Measurements from ENCODE around the gene YOD1.

GRCh38 chr1:207024202-207025145 lies 26.5 kb downstream of the YOD1 start:
- TF ChIP-seq, protein P1, sequence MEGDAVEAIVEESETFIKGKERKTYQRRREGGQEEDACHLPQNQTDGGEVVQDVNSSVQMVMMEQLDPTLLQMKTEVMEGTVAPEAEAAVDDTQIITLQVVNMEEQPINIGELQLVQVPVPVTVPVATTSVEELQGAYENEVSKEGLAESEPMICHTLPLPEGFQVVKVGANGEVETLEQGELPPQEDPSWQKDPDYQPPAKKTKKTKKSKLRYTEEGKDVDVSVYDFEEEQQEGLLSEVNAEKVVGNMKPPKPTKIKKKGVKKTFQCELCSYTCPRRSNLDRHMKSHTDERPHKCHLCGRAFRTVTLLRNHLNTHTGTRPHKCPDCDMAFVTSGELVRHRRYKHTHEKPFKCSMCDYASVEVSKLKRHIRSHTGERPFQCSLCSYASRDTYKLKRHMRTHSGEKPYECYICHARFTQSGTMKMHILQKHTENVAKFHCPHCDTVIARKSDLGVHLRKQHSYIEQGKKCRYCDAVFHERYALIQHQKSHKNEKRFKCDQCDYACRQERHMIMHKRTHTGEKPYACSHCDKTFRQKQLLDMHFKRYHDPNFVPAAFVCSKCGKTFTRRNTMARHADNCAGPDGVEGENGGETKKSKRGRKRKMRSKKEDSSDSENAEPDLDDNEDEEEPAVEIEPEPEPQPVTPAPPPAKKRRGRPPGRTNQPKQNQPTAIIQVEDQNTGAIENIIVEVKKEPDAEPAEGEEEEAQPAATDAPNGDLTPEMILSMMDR (IDR thresholded peaks at IDR 0.05; ENCODE audit: poor library complexity, severe bottlenecking), result no peak
- no peak for TF ChIP-seq RAD21 (conservative IDR thresholded peaks at IDR 0.05)
- TF ChIP-seq EZH2 (IDR thresholded peaks at IDR 0.05; ENCODE audit: borderline replicate concordance, insufficient read depth, low read length, poor library complexity, severe bottlenecking), result no peak
- no peak for TF ChIP-seq EP300 (conservative IDR thresholded peaks at IDR 0.05; ENCODE audit: poor library complexity, severe bottlenecking)
- TF ChIP-seq MXI1 (conservative IDR thresholded peaks at IDR 0.05; ENCODE audit: poor library complexity, severe bottlenecking), result no peak
- no peak for TF ChIP-seq SMC3 (conservative IDR thresholded peaks at IDR 0.05; ENCODE audit: poor library complexity)

All from neural cell (in vitro differentiated cells).